NT2/D1 (cell line): ENCODE measurements around the gene SLC46A1.

ENCODE experiments used
- DNase-seq: peaks from one replicate; pipeline ENCODE4 v3.0.0-alpha.2; 2011; ENCODE audit warnings: low read depth, low spot score
- H3K27me3 ChIP-seq: 2 replicates; pipeline ENCODE4 v1.6.0; 2011; ENCODE audit warnings: mild to moderate bottlenecking; ENCODE audit not compliant: insufficient read length, insufficient read depth
- H3K36me3 ChIP-seq: 2 replicates; pipeline ENCODE4 v1.6.1; 2011; ENCODE audit warnings: mild to moderate bottlenecking, low read length, mixed read lengths; ENCODE audit not compliant: insufficient read depth, insufficient read length
- H3K4me1 ChIP-seq: 2 replicates; pipeline ENCODE4 v1.5.1; 2011; ENCODE audit not compliant: insufficient read depth, insufficient read length
- H3K4me3 ChIP-seq: 2 replicates; pipeline ENCODE4 v1.5.1; 2011; ENCODE audit warnings: low read depth; ENCODE audit not compliant: insufficient read length
- H3K9ac ChIP-seq: 2 replicates; pipeline ENCODE4 v1.6.0; 2011; ENCODE audit warnings: low read depth; ENCODE audit not compliant: insufficient read length
- H3K9me3 ChIP-seq: 2 replicates; pipeline ENCODE4 v1.5.1; 2011; ENCODE audit warnings: mild to moderate bottlenecking, low read length; ENCODE audit not compliant: insufficient read depth
- SUZ12 ChIP-seq: IDR thresholded peaks from 2 replicates; pipeline ENCODE4 v1.6.1; 2011; ENCODE audit not compliant: insufficient read length, insufficient read depth; ENCODE audit errors: extremely low read depth
- YY1 ChIP-seq: IDR thresholded peaks from 2 replicates; pipeline ENCODE4 v1.6.1; 2011; ENCODE audit not compliant: insufficient read length, insufficient read depth
- ZNF274 ChIP-seq: IDR thresholded peaks from 2 replicates; pipeline ENCODE4 v1.6.1; 2011; ENCODE audit warnings: mild to moderate bottlenecking, low read depth, low read length

The SLC46A1 gene

GRCh38 chr17:28347261-28347891 lies 58.6 kb downstream of the SLC46A1 start:
- Histone ChIP-seq H3K9me3 (no peaks in the 10 kb centered on the region), H3K4me3 (no peak overlapping the region), H3K9ac (no peak overlapping the region), H3K4me1 (peaks cover 6% of the 10 kb centered on the region), H3K36me3 (peaks cover 96% of the 10 kb centered on the region), H3K27me3 (no peaks in the 10 kb centered on the region)
- DNase-seq = no peak
- TF ChIP-seq YY1 (no peak), SUZ12 (no peak), ZNF274 (no peak)

DNA sequence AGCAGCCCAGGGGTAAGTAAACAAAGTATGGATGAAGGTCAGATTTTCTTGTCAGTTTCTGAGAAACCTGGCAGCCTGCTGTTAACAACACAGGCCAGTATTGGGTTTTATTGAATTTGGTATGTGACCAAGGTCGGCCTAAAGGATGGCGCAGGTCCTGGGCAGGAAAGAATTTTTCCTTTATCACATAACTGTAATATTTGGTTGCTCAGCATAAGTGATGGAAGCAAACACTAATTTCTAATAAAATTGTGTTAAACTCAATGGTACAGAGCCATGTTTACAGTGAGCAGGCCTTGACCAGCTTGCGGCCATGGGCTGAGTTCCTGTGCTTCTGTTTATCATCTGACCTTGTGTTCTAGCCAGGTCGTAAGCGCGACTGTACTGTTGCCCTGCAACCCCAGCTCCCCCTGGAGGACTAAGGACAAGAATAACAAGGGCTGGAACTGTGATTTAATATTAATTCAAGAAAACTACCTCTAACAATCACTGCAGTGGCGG lies 59.2 kb downstream of the SLC46A1 start:
- no peak overlapping the region for H3K9ac ChIP-seq
- no peaks in the 10 kb centered on the region for H3K9me3 ChIP-seq
- H3K4me3 ChIP-seq = no peak overlapping the region
- peaks cover 6% of the 10 kb centered on the region for H3K4me1 ChIP-seq
- peaks cover 99% of the 10 kb centered on the region for H3K36me3 ChIP-seq
- no peaks in the 10 kb centered on the region for H3K27me3 ChIP-seq
- no peak for TF ChIP-seq SUZ12
- no peak for TF ChIP-seq YY1
- no peak for TF ChIP-seq ZNF274
- DNase-seq = no peak

DNA sequence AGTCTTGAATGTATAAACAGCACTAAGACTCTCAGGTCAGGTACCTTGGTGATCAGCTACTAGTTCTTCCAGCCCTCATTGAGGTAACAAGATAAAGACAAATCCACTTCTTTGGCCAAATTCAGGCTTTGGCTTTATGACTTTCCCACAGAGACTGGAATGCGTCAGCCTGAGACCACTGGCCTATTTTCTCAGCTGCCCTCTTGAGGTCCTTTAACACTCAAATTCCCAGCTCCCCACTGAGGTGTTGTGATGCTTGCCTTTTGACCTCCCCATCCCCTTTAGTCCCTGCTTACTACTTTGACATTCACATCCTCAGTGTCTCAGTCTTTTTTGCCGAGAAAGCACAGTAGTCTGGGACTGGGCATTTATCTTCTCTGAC lies 59.8 kb downstream of the SLC46A1 start:
- peaks cover 99% of the 10 kb centered on the region for H3K36me3 ChIP-seq
- no peak overlapping the region for H3K4me3 ChIP-seq
- H3K9me3 ChIP-seq = no peaks in the 10 kb centered on the region
- peaks cover 6% of the 10 kb centered on the region for H3K4me1 ChIP-seq
- peak overlapping the region; percentile 2 for H3K9ac ChIP-seq
- peak; percentile 42 for DNase-seq
- no peaks in the 10 kb centered on the region for H3K27me3 ChIP-seq
- TF ChIP-seq SUZ12 (no peak), ZNF274 (no peak), YY1 (no peak)

- no peak overlapping the region for H3K4me3 ChIP-seq
- peak overlapping the region; percentile 2 for H3K9ac ChIP-seq
- peaks cover 6% of the 10 kb centered on the region for H3K4me1 ChIP-seq
- H3K9me3 ChIP-seq = no peaks in the 10 kb centered on the region
- peaks cover 99% of the 10 kb centered on the region for H3K36me3 ChIP-seq
- H3K27me3 ChIP-seq = no peaks in the 10 kb centered on the region
- TF ChIP-seq ZNF274 = no peak
- no peak for TF ChIP-seq YY1
- no peak for TF ChIP-seq SUZ12
- no peak for DNase-seq
Measured at GRCh38 chr17:28345419-28346198, 60.4 kb downstream of the SLC46A1 start.
